ENCODE data around the gene ZNF865. TPM values are rescaled to one million over a fixed set of nuclear protein-coding genes. Genes with fewer than 3 reads are reported as not detected.

Gene ZNF865
- total and polyA plus RNA-seq, 2 of the 8 experiments (the other 6 are each of a cell fraction or from before 2014, with no cell fraction given): 3.5 to 13.6 TPM

DNA sequence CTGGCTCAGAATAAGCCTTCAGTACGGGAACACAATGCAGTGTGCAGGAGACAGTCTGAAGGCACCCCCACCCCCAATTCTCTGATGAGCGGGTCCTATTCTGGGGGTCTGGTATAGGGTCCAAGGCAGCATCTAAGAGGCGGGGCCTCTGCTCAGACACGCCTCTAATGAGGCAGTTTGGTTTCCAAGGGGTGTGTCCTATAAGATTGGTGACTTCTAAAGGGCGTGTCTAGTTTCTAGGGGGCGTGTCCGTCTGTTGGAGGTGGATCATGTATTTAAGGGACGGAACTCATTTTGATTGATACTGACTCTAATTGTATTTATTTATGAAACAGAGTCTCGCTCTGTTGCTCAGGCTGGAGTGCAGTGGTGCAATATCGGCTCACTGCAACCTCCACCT is 14.8 kb upstream of the ZNF865 start:
- Histone ChIP-seq H3K79me1 (ENCODE audit: low read depth, low read length) (no peaks in the 10 kb centered on the region), H2BK12ac (ENCODE audit: low read depth, low read length) (no peak overlapping the region), H4K5ac (ENCODE audit: insufficient read length, low read depth, low read length) (no peak overlapping the region), H3K36me3 (ENCODE audit: control insufficient read depth in 2 of 4, insufficient read depth in 4 of 4, low read length in 3 of 4) (peaks cover 0 to 6% (median 4%) of the 10 kb centered on the region in 4 experiments; a peak in 2 of 8 replicates), H3K4me2 (ENCODE audit: insufficient read depth in 1 of 2, low read depth in 2 of 2, low read length in 2 of 2) (peak overlapping the region in 1 of 2 experiments; percentile 20; a peak in 1 of 4 replicates), H3K56ac (replicated peaks; ENCODE audit: insufficient read length, low read depth, low read length) (no peak overlapping the region), H3K27ac (ENCODE audit: low read depth, low read length) (no peak overlapping the region), H3K4me3 (ENCODE audit: extremely low read depth in 1 of 4, insufficient read depth in 2 of 4, low read depth in 3 of 4, low read length in 4 of 4) (no peak overlapping the region), H2BK120ac (replicated peaks; ENCODE audit: low read depth, low read length) (no peak overlapping the region), H3K14ac (ENCODE audit: insufficient read length) (no peak overlapping the region), H4K20me1 (replicated peaks in 1 of 2; ENCODE audit: control insufficient read depth in 1 of 2, insufficient read depth in 2 of 2, low read length in 2 of 2) (no peaks in the 10 kb centered on the region), H2BK20ac (ENCODE audit: low read length) (no peak overlapping the region), H3K27me3 (replicated peaks in 1 of 4; ENCODE audit: control insufficient read depth in 3 of 4, extremely low read depth in 1 of 4, insufficient read depth in 3 of 4, low read length in 3 of 4) (peaks cover 0 to 2% (median 0%) of the 10 kb centered on the region in 4 experiments; a peak in 2 of 7 replicates), H4K91ac (replicated peaks; ENCODE audit: insufficient read length, low read length) (no peak overlapping the region), H3K18ac (ENCODE audit: extremely low read depth, low read length) (no peak overlapping the region), H3K9me3 (ENCODE audit: insufficient read depth in 2 of 2, low read depth in 1 of 2, low read length in 1 of 2) (no peaks in the 10 kb centered on the region), H3K4ac (replicated peaks; ENCODE audit: insufficient read length, low read depth, low read length) (no peak overlapping the region), H4K8ac (ENCODE audit: extremely low read depth, insufficient read depth, low read length) (no peak overlapping the region), H2BK5ac (ENCODE audit: low read depth, low read length) (no peak overlapping the region), H2BK15ac (ENCODE audit: low read length) (no peak overlapping the region), H3K23me2 (ENCODE audit: low read depth, low read length) (peaks cover 8% of the 10 kb centered on the region), H3K23ac (ENCODE audit: insufficient read length) (no peak overlapping the region), H3K9ac (replicated peaks in 1 of 4; ENCODE audit: extremely low read depth in 1 of 4, low read depth in 3 of 4, low read length in 3 of 4) (no peak overlapping the region), H2AK5ac (ENCODE audit: low read depth, low read length) (no peak overlapping the region), H3K79me2 (ENCODE audit: control insufficient read depth in 1 of 2, insufficient read depth in 2 of 2, low read length in 2 of 2) (no peaks in the 10 kb centered on the region), H3K4me1 (replicated peaks in 1 of 4; ENCODE audit: control insufficient read depth in 3 of 4, insufficient read depth in 4 of 4, low read length in 3 of 4) (peaks cover 0 to 8% (median 4%) of the 10 kb centered on the region in 4 experiments; a peak in 4 of 7 replicates), H2AFZ (ENCODE audit: low read length) (no peak overlapping the region)
- DNase-seq (ENCODE audit: low read depth in 1 of 2, low spot score in 2 of 2): peak in 1 of 2 experiments; percentile 52
- WGBS, 2 experiments (ENCODE audit: extremely low coverage in 1 of 2, insufficient coverage in 1 of 2, insufficient read length in 1 of 2, insufficient replicate concordance in 2 of 2, low coverage in 1 of 2, low lambda C conversion rate in 2 of 2, missing lambda C conversion rate in 1 of 2): 82% methylated on average over 10 of the region's 10 CpGs; no CpG with 5 or more reads in 1 of the 2 experiments
- CTCF ChIA-PET (ENCODE audit: partially characterized antibody): no interaction called here
- TF ChIP-seq EZH2 (IDR thresholded peaks at IDR 0.05; ENCODE audit: low read depth, low read length, severe bottlenecking) (no peak), TEAD4 (IDR thresholded peaks at IDR 0.05; ENCODE audit: low read depth, low read length) (no peak)
- TF ChIP-seq, protein P1, sequence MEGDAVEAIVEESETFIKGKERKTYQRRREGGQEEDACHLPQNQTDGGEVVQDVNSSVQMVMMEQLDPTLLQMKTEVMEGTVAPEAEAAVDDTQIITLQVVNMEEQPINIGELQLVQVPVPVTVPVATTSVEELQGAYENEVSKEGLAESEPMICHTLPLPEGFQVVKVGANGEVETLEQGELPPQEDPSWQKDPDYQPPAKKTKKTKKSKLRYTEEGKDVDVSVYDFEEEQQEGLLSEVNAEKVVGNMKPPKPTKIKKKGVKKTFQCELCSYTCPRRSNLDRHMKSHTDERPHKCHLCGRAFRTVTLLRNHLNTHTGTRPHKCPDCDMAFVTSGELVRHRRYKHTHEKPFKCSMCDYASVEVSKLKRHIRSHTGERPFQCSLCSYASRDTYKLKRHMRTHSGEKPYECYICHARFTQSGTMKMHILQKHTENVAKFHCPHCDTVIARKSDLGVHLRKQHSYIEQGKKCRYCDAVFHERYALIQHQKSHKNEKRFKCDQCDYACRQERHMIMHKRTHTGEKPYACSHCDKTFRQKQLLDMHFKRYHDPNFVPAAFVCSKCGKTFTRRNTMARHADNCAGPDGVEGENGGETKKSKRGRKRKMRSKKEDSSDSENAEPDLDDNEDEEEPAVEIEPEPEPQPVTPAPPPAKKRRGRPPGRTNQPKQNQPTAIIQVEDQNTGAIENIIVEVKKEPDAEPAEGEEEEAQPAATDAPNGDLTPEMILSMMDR (IDR thresholded peaks at IDR 0.05; ENCODE audit: control extremely low read depth in 1 of 3, insufficient read depth in 1 of 3, low read depth in 1 of 3, low read length in 3 of 3): no peak
- FAIRE-seq: peak; percentile 36
- POLR2A ChIA-PET (ENCODE audit: partially characterized antibody): interaction anchor here (1.1 kb wide), 1 partner anchor 9 kb away, joined by 6 read pairs; the partner anchor contains the start of gene ZNF579

Data from H1 (cell line).